Measurements from ENCODE around the gene PABPC3.

GRCh38 chr13:25111585-25111956, 15.6 kb downstream of the PABPC3 start:
- TF ChIP-seq PATZ1 (CRISPR knock-in tag; IDR thresholded peaks at IDR 0.05; ENCODE audit: borderline replicate concordance) = no peak
- no peak for TF ChIP-seq ARNTL (CRISPR knock-in tag; IDR thresholded peaks at IDR 0.05; ENCODE audit: borderline replicate concordance, low read depth)
- TF ChIP-seq TCF4 (CRISPR knock-in tag; IDR thresholded peaks at IDR 0.05; ENCODE audit: borderline replicate concordance) = no peak
- TF ChIP-seq, protein P1, sequence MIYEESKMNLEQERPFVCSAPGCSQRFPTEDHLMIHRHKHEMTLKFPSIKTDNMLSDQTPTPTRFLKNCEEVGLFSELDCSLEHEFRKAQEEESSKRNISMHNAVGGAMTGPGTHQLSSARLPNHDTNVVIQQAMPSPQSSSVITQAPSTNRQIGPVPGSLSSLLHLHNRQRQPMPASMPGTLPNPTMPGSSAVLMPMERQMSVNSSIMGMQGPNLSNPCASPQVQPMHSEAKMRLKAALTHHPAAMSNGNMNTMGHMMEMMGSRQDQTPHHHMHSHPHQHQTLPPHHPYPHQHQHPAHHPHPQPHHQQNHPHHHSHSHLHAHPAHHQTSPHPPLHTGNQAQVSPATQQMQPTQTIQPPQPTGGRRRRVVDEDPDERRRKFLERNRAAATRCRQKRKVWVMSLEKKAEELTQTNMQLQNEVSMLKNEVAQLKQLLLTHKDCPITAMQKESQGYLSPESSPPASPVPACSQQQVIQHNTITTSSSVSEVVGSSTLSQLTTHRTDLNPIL (CRISPR knock-in tag; IDR thresholded peaks at IDR 0.05; ENCODE audit: low read depth) = no peak
- no peak for TF ChIP-seq ZC3H10 (CRISPR knock-in tag; IDR thresholded peaks at IDR 0.05)
- TF ChIP-seq ZFP30 (CRISPR knock-in tag; IDR thresholded peaks at IDR 0.05) = no peak
- TF ChIP-seq, protein P2, sequence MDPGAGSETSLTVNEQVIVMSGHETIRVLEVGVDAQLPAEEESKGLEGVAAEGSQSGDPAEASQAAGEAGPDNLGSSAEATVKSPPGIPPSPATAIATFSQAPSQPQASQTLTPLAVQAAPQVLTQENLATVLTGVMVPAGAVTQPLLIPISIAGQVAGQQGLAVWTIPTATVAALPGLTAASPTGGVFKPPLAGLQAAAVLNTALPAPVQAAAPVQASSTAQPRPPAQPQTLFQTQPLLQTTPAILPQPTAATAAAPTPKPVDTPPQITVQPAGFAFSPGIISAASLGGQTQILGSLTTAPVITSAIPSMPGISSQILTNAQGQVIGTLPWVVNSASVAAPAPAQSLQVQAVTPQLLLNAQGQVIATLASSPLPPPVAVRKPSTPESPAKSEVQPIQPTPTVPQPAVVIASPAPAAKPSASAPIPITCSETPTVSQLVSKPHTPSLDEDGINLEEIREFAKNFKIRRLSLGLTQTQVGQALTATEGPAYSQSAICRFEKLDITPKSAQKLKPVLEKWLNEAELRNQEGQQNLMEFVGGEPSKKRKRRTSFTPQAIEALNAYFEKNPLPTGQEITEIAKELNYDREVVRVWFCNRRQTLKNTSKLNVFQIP (CRISPR knock-in tag; IDR thresholded peaks at IDR 0.05; ENCODE audit: borderline replicate concordance, low read depth) = no peak
- TF ChIP-seq ESRRG (CRISPR knock-in tag; IDR thresholded peaks at IDR 0.05) = no peak
- TF ChIP-seq PPARA (CRISPR knock-in tag; IDR thresholded peaks at IDR 0.05; ENCODE audit: borderline replicate concordance) = no peak
- no peak for TF ChIP-seq RARB (CRISPR knock-in tag; IDR thresholded peaks at IDR 0.05)
- no peak for TF ChIP-seq ZNF8 (CRISPR knock-in tag; IDR thresholded peaks at IDR 0.05)
- TF ChIP-seq ISL1 (CRISPR knock-in tag; IDR thresholded peaks at IDR 0.05) = no peak
- TF ChIP-seq ZNF70 (CRISPR knock-in tag; IDR thresholded peaks at IDR 0.05) = no peak
